Uterus (tissue), 4 donors: ENCODE results near the gene DPP6. TPM values are rescaled to one million over a fixed set of nuclear protein-coding genes. Genes with fewer than 3 reads are reported as not detected.

Experiments used
- DNase-seq, 2 donors: peaks; one replicate each; pipeline ENCODE4 v3.0.0-alpha.2; 2019 to 2020
- H3K27ac ChIP-seq, 2 donors: fragments of 200-600 bp; sonication (generic); 1 replicate in 1 of 2; 2 replicates in 1 of 2; pipeline ENCODE4 v1.5.1; 2016 to 2018
- H3K27me3 ChIP-seq, 2 donors: fragments of 200-600 bp; sonication (generic); one replicate each; pipeline ENCODE4 v1.5.1; 2018 to 2019; ENCODE audit warnings: control low read depth in 1 of 2
- H3K36me3 ChIP-seq, 2 donors: fragments of 200-600 bp; sonication (generic); one replicate each; pipeline ENCODE4 v1.5.1; 2019; ENCODE audit warnings: control low read depth in 1 of 2
- H3K4me1 ChIP-seq, 2 donors: fragments of 200-600 bp; sonication (generic); one replicate each; pipeline ENCODE4 v1.5.1; 2018 to 2019; ENCODE audit warnings: control low read depth in 1 of 2
- H3K4me3 ChIP-seq, 2 donors: fragments of 200-600 bp; sonication (generic); 1 replicate in 1 of 2; 2 replicates in 1 of 2; pipeline ENCODE4 v1.5.1; 2018 to 2019; ENCODE audit warnings: mild to moderate bottlenecking in 1 of 2
- H3K9me3 ChIP-seq, 2 donors: fragments of 200-600 bp; sonication (generic); one replicate each; pipeline ENCODE4 v1.5.1; 2019; ENCODE audit warnings: control low read depth in 1 of 2
- CTCF ChIP-seq, 4 experiments: fragments of 200-600 bp in 2 of 4; fragments of 450-650 bp in 2 of 4; sonication (generic) in 2 of 4; IDR thresholded peaks; one replicate each; pipeline ENCODE4 v1.5.1; 2016 to 2019; ENCODE audit warnings: antibody characterized with exemption in 4 of 4, mild to moderate bottlenecking in 2 of 4, moderate library complexity in 1 of 4
- POLR2A ChIP-seq, 2 donors: fragments of 450-650 bp; IDR thresholded peaks; one replicate each; pipeline ENCODE4 v1.6.1; 2016; ENCODE audit warnings: antibody characterized with exemption in 2 of 2, mild to moderate bottlenecking in 1 of 2, moderate library complexity in 1 of 2
- intact Hi-C: fragments of 100-400 bp; cut with DNase I; formaldehyde crosslinking; loops from one replicate; pipeline ENCODE4 v1.15.1; 2023; ENCODE audit warnings: low total_unique reads
- total RNA-seq, 4 donors: library from RNA; depleted of rRNA in 3 of 4; stranded (reverse); fragments of >200 nt in 3 of 4; gene quantifications; one replicate each; pipeline versions ENCODE4 v1.1.0 to v1.2.4, GENCODE V29; 2014 to 2023
- donor health status: DM: yes; HTN: yes; CAD: no.

Gene DPP6
- total RNA-seq, 4 donors from 2014 or later: 4.1 to 107 (median 42.7) TPM

- Histone ChIP-seq H3K4me1 (no peaks in the 10 kb centered on the region), H3K4me3 (no peak overlapping the region), H3K27ac (no peak overlapping the region), H3K36me3 (no peaks in the 10 kb centered on the region), H3K27me3 (no peaks in the 10 kb centered on the region), H3K9me3 (no peaks in the 10 kb centered on the region)
- intact Hi-C loops: no loop called here
- no peak for DNase-seq
- TF ChIP-seq POLR2A (IDR thresholded peaks at IDR 0.05) (no peak), CTCF (IDR thresholded peaks at IDR 0.05) (no peak)
Observed at GRCh38 chr7:154709840-154710520, 657.8 kb downstream of the DPP6 start.

GRCh38 chr7:154720016-154720415 is 667.8 kb downstream of the DPP6 start:
- H3K4me1 ChIP-seq: no peaks in the 10 kb centered on the region
- no peak for DNase-seq
- no peak for TF ChIP-seq POLR2A (IDR thresholded peaks at IDR 0.05)
- no peak for TF ChIP-seq CTCF (IDR thresholded peaks at IDR 0.05)
- H3K27me3 ChIP-seq: no peaks in the 10 kb centered on the region
- no peaks in the 10 kb centered on the region for H3K36me3 ChIP-seq
- H3K27ac ChIP-seq: no peak overlapping the region
- intact Hi-C loops: no loop called here
- no peak overlapping the region for H3K4me3 ChIP-seq
- H3K9me3 ChIP-seq: no peaks in the 10 kb centered on the region

- Histone ChIP-seq H3K4me3 (no peak overlapping the region), H3K36me3 (no peaks in the 10 kb centered on the region), H3K27me3 (no peaks in the 10 kb centered on the region), H3K4me1 (no peaks in the 10 kb centered on the region), H3K27ac (no peak overlapping the region), H3K9me3 (no peaks in the 10 kb centered on the region)
- DNase-seq: no peak
- intact Hi-C loops: no loop called here
- no peak for TF ChIP-seq CTCF (IDR thresholded peaks at IDR 0.05)
- no peak for TF ChIP-seq POLR2A (IDR thresholded peaks at IDR 0.05)
Observed at GRCh38 chr7:154721086-154721485, 668.9 kb downstream of the DPP6 start.

- no peak overlapping the region for H3K4me3 ChIP-seq
- no peaks in the 10 kb centered on the region for H3K27me3 ChIP-seq
- H3K27ac ChIP-seq: no peak overlapping the region
- no peaks in the 10 kb centered on the region for H3K4me1 ChIP-seq
- H3K36me3 ChIP-seq: no peaks in the 10 kb centered on the region
- intact Hi-C loops: no loop called here
- H3K9me3 ChIP-seq: no peaks in the 10 kb centered on the region
- TF ChIP-seq POLR2A (IDR thresholded peaks at IDR 0.05) (no peak), CTCF (IDR thresholded peaks at IDR 0.05) (no peak)
- DNase-seq: no peak
Observed at GRCh38 chr7:154726368-154726767, 674.2 kb downstream of the DPP6 start.

- Histone ChIP-seq H3K27me3 (no peaks in the 10 kb centered on the region), H3K27ac (no peak overlapping the region), H3K4me3 (no peak overlapping the region), H3K4me1 (no peaks in the 10 kb centered on the region), H3K9me3 (no peaks in the 10 kb centered on the region), H3K36me3 (no peaks in the 10 kb centered on the region)
- intact Hi-C loops: no loop called here
- TF ChIP-seq CTCF (IDR thresholded peaks at IDR 0.05) (no peak), POLR2A (IDR thresholded peaks at IDR 0.05) (no peak)
- DNase-seq: no peak
Observed at GRCh38 chr7:154729056-154729455, 676.9 kb downstream of the DPP6 start.
